Osteoblast (primary cell): Measurements from ENCODE around the gene MATK. TPM values are rescaled to one million over a fixed set of nuclear protein-coding genes. Genes with fewer than 3 reads are reported as not detected.

Experiments used
- DNase-seq: peaks from one replicate; pipeline ENCODE4 v3.0.0; 2011; ENCODE audit warnings: low spot score, mixed read lengths; ENCODE audit not compliant: insufficient read length; ENCODE audit errors: missing footprints
- H2AFZ ChIP-seq: 2 replicates; pipeline ENCODE4 v1.6.0; 2011; ENCODE audit warnings: mild to moderate bottlenecking, low read length
- H3K27ac ChIP-seq: 2 replicates; pipeline ENCODE4 v1.5.1; 2011; ENCODE audit warnings: mild to moderate bottlenecking, low read depth, low read length, moderate library complexity
- H3K27me3 ChIP-seq: 2 replicates; pipeline ENCODE4 v1.6.0; 2012; ENCODE audit warnings: mild to moderate bottlenecking, control low read depth, inconsistent platforms, low read length, moderate library complexity; ENCODE audit not compliant: insufficient read depth
- H3K36me3 ChIP-seq: 2 replicates; pipeline ENCODE4 v1.5.1; 2011; ENCODE audit warnings: mild to moderate bottlenecking, low read length, control low read depth, moderate library complexity; ENCODE audit not compliant: insufficient read depth
- H3K4me1 ChIP-seq: 2 replicates; pipeline ENCODE4 v1.5.1; 2011; ENCODE audit warnings: mild to moderate bottlenecking, low read length, control low read depth, moderate library complexity; ENCODE audit not compliant: insufficient read depth
- H3K4me2 ChIP-seq: 2 replicates; pipeline ENCODE4 v1.6.0; 2011; ENCODE audit warnings: mild to moderate bottlenecking, low read length; ENCODE audit not compliant: insufficient read depth
- H3K4me3 ChIP-seq: fragments of 200-600 bp; sonication (generic); 3 replicates; pipeline ENCODE4 v1.5.1; 2012; ENCODE audit warnings: mild to moderate bottlenecking, low read length, inconsistent platforms; ENCODE audit not compliant: insufficient read depth
- H3K79me2 ChIP-seq: 2 replicates; pipeline ENCODE4 v1.6.0; 2012; ENCODE audit warnings: mild to moderate bottlenecking, low read length, control low read depth, inconsistent platforms; ENCODE audit not compliant: insufficient read depth
- H3K9me3 ChIP-seq: 2 replicates; pipeline ENCODE4 v1.5.1; 2011; ENCODE audit warnings: low read depth, low read length, control low read depth
- H4K20me1 ChIP-seq: 2 replicates; pipeline ENCODE4 v1.6.0; 2012; ENCODE audit warnings: mild to moderate bottlenecking, low read length, control low read depth; ENCODE audit not compliant: insufficient read depth
- total RNA-seq: library from RNA; depleted of rRNA; stranded (reverse); fragments of >200 nt; gene quantifications from 2 replicates; pipeline ENCODE4 v1.2.3, GENCODE V29; 2012
- TF ChIP-seq, protein P1 (sequence below): IDR thresholded peaks from 2 replicates; pipeline ENCODE4 v1.5.1; 2011; ENCODE audit warnings: mild to moderate bottlenecking, low read depth, low read length, moderate library complexity; ENCODE audit errors: extremely low read depth

MATK gene
- total RNA-seq, 1 donor: not detected

DNA sequence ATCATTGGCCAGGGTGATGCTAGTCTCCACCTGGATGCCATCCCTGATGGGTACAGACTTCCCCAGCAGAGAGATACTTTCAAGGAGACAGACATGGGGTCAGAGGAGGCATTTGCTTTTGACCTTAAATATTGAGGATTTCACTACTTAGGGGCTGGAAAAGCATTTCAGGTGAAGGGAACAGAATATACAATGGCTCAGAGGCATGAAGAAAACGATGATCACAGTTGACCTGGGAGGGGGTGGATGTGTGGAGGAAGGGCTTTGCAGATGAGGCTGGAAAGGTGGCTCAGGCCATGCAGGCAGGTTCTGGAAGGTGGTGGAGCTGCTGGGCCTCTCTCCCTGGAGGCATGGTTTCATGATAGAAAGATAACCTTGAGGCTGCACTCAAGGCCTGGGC lies 3.9 kb downstream of the MATK start:
- TF ChIP-seq, protein P1, sequence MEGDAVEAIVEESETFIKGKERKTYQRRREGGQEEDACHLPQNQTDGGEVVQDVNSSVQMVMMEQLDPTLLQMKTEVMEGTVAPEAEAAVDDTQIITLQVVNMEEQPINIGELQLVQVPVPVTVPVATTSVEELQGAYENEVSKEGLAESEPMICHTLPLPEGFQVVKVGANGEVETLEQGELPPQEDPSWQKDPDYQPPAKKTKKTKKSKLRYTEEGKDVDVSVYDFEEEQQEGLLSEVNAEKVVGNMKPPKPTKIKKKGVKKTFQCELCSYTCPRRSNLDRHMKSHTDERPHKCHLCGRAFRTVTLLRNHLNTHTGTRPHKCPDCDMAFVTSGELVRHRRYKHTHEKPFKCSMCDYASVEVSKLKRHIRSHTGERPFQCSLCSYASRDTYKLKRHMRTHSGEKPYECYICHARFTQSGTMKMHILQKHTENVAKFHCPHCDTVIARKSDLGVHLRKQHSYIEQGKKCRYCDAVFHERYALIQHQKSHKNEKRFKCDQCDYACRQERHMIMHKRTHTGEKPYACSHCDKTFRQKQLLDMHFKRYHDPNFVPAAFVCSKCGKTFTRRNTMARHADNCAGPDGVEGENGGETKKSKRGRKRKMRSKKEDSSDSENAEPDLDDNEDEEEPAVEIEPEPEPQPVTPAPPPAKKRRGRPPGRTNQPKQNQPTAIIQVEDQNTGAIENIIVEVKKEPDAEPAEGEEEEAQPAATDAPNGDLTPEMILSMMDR: no peak
- no peak overlapping the region for H3K4me2 ChIP-seq
- H3K27me3 ChIP-seq: peaks cover 9% of the 10 kb centered on the region
- no peak overlapping the region for H3K4me3 ChIP-seq
- no peaks in the 10 kb centered on the region for H3K4me1 ChIP-seq
- no peak overlapping the region for H3K27ac ChIP-seq
- no peaks in the 10 kb centered on the region for H4K20me1 ChIP-seq
- no peaks in the 10 kb centered on the region for H3K36me3 ChIP-seq
- DNase-seq: peak; percentile 60
- H3K79me2 ChIP-seq: no peaks in the 10 kb centered on the region
- peaks cover 13% of the 10 kb centered on the region for H3K9me3 ChIP-seq
- H2AFZ ChIP-seq: no peak overlapping the region

- DNase-seq: peak; percentile 8
- Histone ChIP-seq H3K4me2 (no peak overlapping the region), H3K4me3 (no peak overlapping the region), H3K4me1 (no peaks in the 10 kb centered on the region), H3K36me3 (no peaks in the 10 kb centered on the region), H4K20me1 (no peaks in the 10 kb centered on the region), H3K79me2 (no peaks in the 10 kb centered on the region), H3K27me3 (peaks cover 5% of the 10 kb centered on the region), H3K27ac (no peak overlapping the region), H3K9me3 (peaks cover 13% of the 10 kb centered on the region), H2AFZ (no peak overlapping the region)
- TF ChIP-seq, protein P1: no peak
Measured at GRCh38 chr19:3781603-3782002, 4.6 kb downstream of the MATK start.

- no peak overlapping the region for H3K27ac ChIP-seq
- H3K27me3 ChIP-seq: peaks cover 5% of the 10 kb centered on the region
- no peaks in the 10 kb centered on the region for H3K36me3 ChIP-seq
- H3K4me3 ChIP-seq: no peak overlapping the region
- TF ChIP-seq, protein P1: no peak
- no peaks in the 10 kb centered on the region for H4K20me1 ChIP-seq
- no peaks in the 10 kb centered on the region for H3K4me1 ChIP-seq
- no peak overlapping the region for H2AFZ ChIP-seq
- no peaks in the 10 kb centered on the region for H3K79me2 ChIP-seq
- H3K4me2 ChIP-seq: no peak overlapping the region
- peaks cover 13% of the 10 kb centered on the region for H3K9me3 ChIP-seq
- DNase-seq: peak; percentile 1
Measured at GRCh38 chr19:3780786-3781304, 5.3 kb downstream of the MATK start.

- Histone ChIP-seq H3K27ac (no peak overlapping the region), H3K4me3 (no peak overlapping the region), H2AFZ (no peak overlapping the region), H4K20me1 (no peaks in the 10 kb centered on the region), H3K79me2 (no peaks in the 10 kb centered on the region), H3K36me3 (no peaks in the 10 kb centered on the region), H3K27me3 (no peaks in the 10 kb centered on the region), H3K9me3 (peaks cover 13% of the 10 kb centered on the region), H3K4me1 (no peaks in the 10 kb centered on the region), H3K4me2 (no peak overlapping the region)
- TF ChIP-seq, protein P1: no peak
- peak; percentile 83 for DNase-seq
Measured at GRCh38 chr19:3778899-3779723, 7.1 kb downstream of the MATK start.
